A673 (cell line): ENCODE data around the gene LIPM.

ENCODE experiments used
- CTCF ChIP-seq: fragments of 300-800, 200-600 bp; sonication (generic); conservative IDR thresholded peaks from 2 replicates; pipeline ENCODE4 v1.5.1; 2017; ENCODE audit warnings: low read depth, mild to moderate bottlenecking, antibody characterized with exemption, low read length, moderate library complexity, mixed read lengths
- EZH2 ChIP-seq: fragments of 200-600 bp; sonication (generic); IDR thresholded peaks from 2 replicates; pipeline ENCODE4 v1.6.1; 2017; ENCODE audit warnings: borderline replicate concordance, low read depth, mild to moderate bottlenecking, mixed read lengths, antibody characterized with exemption, low read length; ENCODE audit not compliant: poor library complexity, severe bottlenecking

- TF ChIP-seq CTCF (no peak), EZH2 (no peak)
Measured at GRCh38 chr10:88794731-88795130, 7.8 kb upstream of the LIPM start.
